PC-3 (cell line): ENCODE measurements around the gene CEP104.

ENCODE experiments used
- EZH2 ChIP-seq: fragments of 300-600 bp; sonication (generic); IDR thresholded peaks from one replicate; pipeline ENCODE4 v1.6.1; 2017; ENCODE audit warnings: antibody characterized with exemption, mild to moderate bottlenecking, low read length; ENCODE audit not compliant: unreplicated experiment
- EZH2phosphoT487 ChIP-seq: fragments of 300-600 bp; sonication (generic); IDR thresholded peaks from 2 replicates; pipeline ENCODE4 v1.6.1; 2018; ENCODE audit warnings: mild to moderate bottlenecking, antibody characterized with exemption, low read length, borderline replicate concordance
- TF ChIP-seq, protein P1 (sequence below): fragments of 300-600 bp; sonication (generic); conservative IDR thresholded peaks from 2 replicates; pipeline ENCODE4 v1.5.1; 2017; ENCODE audit warnings: antibody characterized with exemption, low read depth, mild to moderate bottlenecking, low read length

DNA sequence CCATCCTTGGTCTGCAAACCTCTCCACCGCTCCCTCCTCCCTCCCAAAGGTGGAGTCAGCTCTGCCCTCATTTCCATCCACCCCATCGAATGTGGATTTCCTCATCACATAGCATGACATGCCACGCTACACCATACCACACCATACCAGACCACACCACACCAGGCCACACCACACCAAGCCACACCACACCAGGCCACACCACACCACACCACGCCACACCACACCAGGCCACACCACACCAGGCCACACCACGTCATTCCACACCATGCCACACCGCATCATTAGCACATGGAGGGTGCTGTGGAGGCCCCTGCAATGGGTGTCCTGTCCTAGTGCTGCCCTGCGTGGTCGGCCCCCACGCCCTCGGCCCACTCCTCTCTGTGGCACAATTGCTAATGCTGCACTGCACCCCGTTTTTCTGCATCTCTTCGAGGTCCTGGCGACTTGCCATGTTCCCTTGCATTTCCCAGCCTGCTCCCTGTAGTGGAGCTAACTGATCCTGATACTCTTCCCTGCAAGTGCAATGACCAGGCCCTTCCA is 11.5 kb upstream of the CEP104 start:
- TF ChIP-seq, protein P1, sequence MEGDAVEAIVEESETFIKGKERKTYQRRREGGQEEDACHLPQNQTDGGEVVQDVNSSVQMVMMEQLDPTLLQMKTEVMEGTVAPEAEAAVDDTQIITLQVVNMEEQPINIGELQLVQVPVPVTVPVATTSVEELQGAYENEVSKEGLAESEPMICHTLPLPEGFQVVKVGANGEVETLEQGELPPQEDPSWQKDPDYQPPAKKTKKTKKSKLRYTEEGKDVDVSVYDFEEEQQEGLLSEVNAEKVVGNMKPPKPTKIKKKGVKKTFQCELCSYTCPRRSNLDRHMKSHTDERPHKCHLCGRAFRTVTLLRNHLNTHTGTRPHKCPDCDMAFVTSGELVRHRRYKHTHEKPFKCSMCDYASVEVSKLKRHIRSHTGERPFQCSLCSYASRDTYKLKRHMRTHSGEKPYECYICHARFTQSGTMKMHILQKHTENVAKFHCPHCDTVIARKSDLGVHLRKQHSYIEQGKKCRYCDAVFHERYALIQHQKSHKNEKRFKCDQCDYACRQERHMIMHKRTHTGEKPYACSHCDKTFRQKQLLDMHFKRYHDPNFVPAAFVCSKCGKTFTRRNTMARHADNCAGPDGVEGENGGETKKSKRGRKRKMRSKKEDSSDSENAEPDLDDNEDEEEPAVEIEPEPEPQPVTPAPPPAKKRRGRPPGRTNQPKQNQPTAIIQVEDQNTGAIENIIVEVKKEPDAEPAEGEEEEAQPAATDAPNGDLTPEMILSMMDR = no peak
- TF ChIP-seq EZH2 (no peak), EZH2phosphoT487 (no peak)
